ENCODE measurements around the gene MEGF9. TPM values are rescaled to one million over a fixed set of nuclear protein-coding genes. Genes with fewer than 3 reads are reported as not detected.
A peak's percentile ranks its signal among the peaks of the same experiment; 100 is the strongest.

Gene MEGF9
- total RNA-seq, 2 experiments from 2014 or later: 6.3 to 6.7 TPM

- no peak for DNase-seq
- no peak for ATAC-seq
- CTCF ChIA-PET: interaction anchor here (1.7 kb wide), 1 partner anchor 125 kb away, joined by 3 read pairs; no protein-coding TSS in a partner anchor
- Mint-ChIP-seq H3K9me3 (ENCODE audit: insufficient read depth) (no peaks in the 10 kb centered on the region), H3K27ac (no peak overlapping the region), H3K4me3 (no peak overlapping the region), H3K36me3 (ENCODE audit: low read depth) (no peaks in the 10 kb centered on the region), H3K27me3 (ENCODE audit: low read depth) (peaks cover 1% of the 10 kb centered on the region), H3K4me1 (ENCODE audit: low read depth) (peaks cover 9% of the 10 kb centered on the region)
- POLR2A ChIA-PET: no interaction called here
These were observed 31.0 kb upstream of the MEGF9 start for GRCh38 chr9:120745278-120745677.

GRCh38 chr9:120742951-120743416 lies 28.7 kb upstream of the MEGF9 start:
- ChIA-PET POLR2A (no interaction called here), CTCF (interaction anchor here (1.0 to 1.2 kb wide), 3 partner anchors 12 to 317 kb away, joined by 3 read pairs; no protein-coding TSS in a partner anchor)
- peaks cover 9% of the 10 kb centered on the region for H3K4me1 Mint-ChIP-seq (ENCODE audit: low read depth)
- DNase-seq (no peak), ATAC-seq (peak; percentile 77)
- peaks cover 1% of the 10 kb centered on the region for H3K27me3 Mint-ChIP-seq (ENCODE audit: low read depth)
- no peak overlapping the region for H3K27ac Mint-ChIP-seq
- no peaks in the 10 kb centered on the region for H3K9me3 Mint-ChIP-seq (ENCODE audit: insufficient read depth)
- no peaks in the 10 kb centered on the region for H3K36me3 Mint-ChIP-seq (ENCODE audit: low read depth)
- no peak overlapping the region for H3K4me3 Mint-ChIP-seq

GRCh38 chr9:120741701-120742100 lies 27.4 kb upstream of the MEGF9 start:
- Mint-ChIP-seq H3K4me3 (no peak overlapping the region), H3K36me3 (ENCODE audit: low read depth) (no peaks in the 10 kb centered on the region), H3K4me1 (ENCODE audit: low read depth) (no peaks in the 10 kb centered on the region), H3K27ac (no peak overlapping the region), H3K27me3 (ENCODE audit: low read depth) (peaks cover 1% of the 10 kb centered on the region), H3K9me3 (ENCODE audit: insufficient read depth) (no peaks in the 10 kb centered on the region)
- no peak for ATAC-seq
- ChIA-PET CTCF (interaction anchor here (0.9 to 1.2 kb wide), 3 partner anchors 8 to 318 kb away, joined by 3 to 4 read pairs (median 3); no protein-coding TSS in a partner anchor), POLR2A (no interaction called here)
- DNase-seq: no peak

GRCh38 chr9:120741191-120741590 lies 26.9 kb upstream of the MEGF9 start:
- Mint-ChIP-seq H3K27me3 (ENCODE audit: low read depth) (peaks cover 1% of the 10 kb centered on the region), H3K27ac (no peak overlapping the region), H3K36me3 (ENCODE audit: low read depth) (no peaks in the 10 kb centered on the region), H3K4me3 (no peak overlapping the region), H3K9me3 (ENCODE audit: insufficient read depth) (no peaks in the 10 kb centered on the region), H3K4me1 (ENCODE audit: low read depth) (no peaks in the 10 kb centered on the region)
- no peak for DNase-seq
- ChIA-PET POLR2A (no interaction called here), CTCF (interaction anchor here (0.9 to 1.0 kb wide), 2 partner anchors 9 kb away, joined by 3 to 4 read pairs; no protein-coding TSS in a partner anchor)
- ATAC-seq: no peak

GRCh38 chr9:120740132-120740531 lies 25.9 kb upstream of the MEGF9 start:
- DNase-seq: no peak
- ChIA-PET POLR2A (no interaction called here), CTCF (interaction anchor here (1.2 kb wide), 1 partner anchor 15 kb away, joined by 6 read pairs; no protein-coding TSS in a partner anchor)
- no peak for ATAC-seq
- Mint-ChIP-seq H3K27me3 (ENCODE audit: low read depth) (peaks cover 1% of the 10 kb centered on the region), H3K4me1 (ENCODE audit: low read depth) (no peaks in the 10 kb centered on the region), H3K4me3 (no peak overlapping the region), H3K27ac (no peak overlapping the region), H3K9me3 (ENCODE audit: insufficient read depth) (no peaks in the 10 kb centered on the region), H3K36me3 (ENCODE audit: low read depth) (no peaks in the 10 kb centered on the region)

GRCh38 chr9:120737416-120738165 lies 23.3 kb upstream of the MEGF9 start:
- POLR2A ChIA-PET: no interaction called here

GRCh38 chr9:120736881-120737280 lies 22.6 kb upstream of the MEGF9 start:
- Mint-ChIP-seq H3K36me3 (ENCODE audit: low read depth) (no peaks in the 10 kb centered on the region), H3K4me1 (ENCODE audit: low read depth) (peaks cover 5% of the 10 kb centered on the region), H3K27me3 (ENCODE audit: low read depth) (peaks cover 1% of the 10 kb centered on the region), H3K27ac (no peak overlapping the region), H3K9me3 (ENCODE audit: insufficient read depth) (no peaks in the 10 kb centered on the region), H3K4me3 (no peak overlapping the region)
- POLR2A ChIA-PET: no interaction called here
- DNase-seq (no peak), ATAC-seq (no peak)
- CTCF ChIA-PET: interaction anchor here (1.6 kb wide), 1 partner anchor 335 kb away, joined by 5 read pairs; no protein-coding TSS in a partner anchor

More at GRCh38 chr9:120737416-120738165, 23.3 kb upstream of the MEGF9 start:
- peaks cover 1% of the 10 kb centered on the region for H3K27me3 Mint-ChIP-seq (ENCODE audit: low read depth)
- H3K4me3 Mint-ChIP-seq: no peak overlapping the region
- ATAC-seq (no peak), DNase-seq (no peak)
- H3K9me3 Mint-ChIP-seq (ENCODE audit: insufficient read depth): no peaks in the 10 kb centered on the region
- H3K4me1 Mint-ChIP-seq (ENCODE audit: low read depth): peaks cover 5% of the 10 kb centered on the region
- no peaks in the 10 kb centered on the region for H3K36me3 Mint-ChIP-seq (ENCODE audit: low read depth)
- CTCF ChIA-PET: no interaction called here
- no peak overlapping the region for H3K27ac Mint-ChIP-seq

GRCh38 chr9:120735415-120736126 lies 21.3 kb upstream of the MEGF9 start:
- ChIA-PET POLR2A (no interaction called here), CTCF (interaction anchor here (0.9 to 1.6 kb wide), 4 partner anchors 20 to 336 kb away, joined by 3 to 5 read pairs (median 3); no protein-coding TSS in a partner anchor)
- Mint-ChIP-seq H3K4me3 (no peak overlapping the region), H3K9me3 (ENCODE audit: insufficient read depth) (no peaks in the 10 kb centered on the region), H3K27me3 (ENCODE audit: low read depth) (no peaks in the 10 kb centered on the region), H3K27ac (no peak overlapping the region), H3K4me1 (ENCODE audit: low read depth) (peaks cover 5% of the 10 kb centered on the region), H3K36me3 (ENCODE audit: low read depth) (no peaks in the 10 kb centered on the region)
- DNase-seq (no peak), ATAC-seq (no peak)

- no peaks in the 10 kb centered on the region for H3K36me3 Mint-ChIP-seq (ENCODE audit: low read depth)
- H3K27ac Mint-ChIP-seq: no peak overlapping the region
- no peaks in the 10 kb centered on the region for H3K9me3 Mint-ChIP-seq (ENCODE audit: insufficient read depth)
- H3K4me1 Mint-ChIP-seq (ENCODE audit: low read depth): peaks cover 5% of the 10 kb centered on the region
- POLR2A ChIA-PET: no interaction called here
- CTCF ChIA-PET: interaction anchor here (0.8 to 1.0 kb wide), 2 partner anchors 21 to 544 kb away, joined by 3 read pairs; no protein-coding TSS in a partner anchor
- H3K27me3 Mint-ChIP-seq (ENCODE audit: low read depth): no peaks in the 10 kb centered on the region
- DNase-seq: no peak
- no peak overlapping the region for H3K4me3 Mint-ChIP-seq
- ATAC-seq: no peak
These were observed 20.5 kb upstream of the MEGF9 start for GRCh38 chr9:120734607-120735410.

GRCh38 chr9:120733190-120733589 lies 18.9 kb upstream of the MEGF9 start:
- H3K27me3 Mint-ChIP-seq (ENCODE audit: low read depth): no peaks in the 10 kb centered on the region
- ATAC-seq (no peak), DNase-seq (no peak)
- POLR2A ChIA-PET: interaction anchor here (0.8 kb wide), 1 partner anchor 60 kb away, joined by 3 read pairs; the partner anchor contains the start of gene FBXW2
- H3K9me3 Mint-ChIP-seq (ENCODE audit: insufficient read depth): no peaks in the 10 kb centered on the region
- no peaks in the 10 kb centered on the region for H3K36me3 Mint-ChIP-seq (ENCODE audit: low read depth)
- peaks cover 9% of the 10 kb centered on the region for H3K4me1 Mint-ChIP-seq (ENCODE audit: low read depth)
- no peak overlapping the region for H3K4me3 Mint-ChIP-seq
- no peak overlapping the region for H3K27ac Mint-ChIP-seq
- CTCF ChIA-PET: no interaction called here
